SK-N-SH (cell line): ENCODE results near the gene DOK4. TPM values are rescaled to one million over a fixed set of nuclear protein-coding genes. Genes with fewer than 3 reads are reported as not detected.
A peak's percentile ranks its signal among the peaks of the same experiment; 100 is the strongest.

Experiments used
- CTCF ChIA-PET: fragments of 300-600, 350-600 bp; formaldehyde crosslinking; extraction: SDS; loops from one replicate; lab custom pipeline; 2021; lab: Yijun Ruan, JAX
- POLR2A ChIA-PET: fragments of 350-600 bp; sonication (Branson Sonifier 250); formaldehyde crosslinking; extraction: SDS; loops from one replicate; lab custom pipeline; 2020; ENCODE audit warnings: antibody characterized with exemption, inconsistent platforms; lab: Yijun Ruan, JAX
- DNase-seq: peaks from one replicate; pipeline ENCODE4 v3.0.0; 2012
- H2AFZ ChIP-seq: fragments of 200-600 bp; sonication (generic); 2 replicates; pipeline ENCODE4 v1.8.1; 2016; ENCODE audit warnings: antibody characterized with exemption, mild to moderate bottlenecking, low read depth
- H3F3A ChIP-seq: fragments of 200-600 bp; sonication (generic); replicated peaks from 2 replicates; pipeline ENCODE3; 2016; ENCODE audit warnings: antibody characterized with exemption, mild to moderate bottlenecking; ENCODE audit not compliant: insufficient read depth
- H3K27ac ChIP-seq, 2 experiments: fragments of 200-500 bp in 1 of 2; fragments of 200-600 bp in 1 of 2; sonication (Bioruptor generic) in 1 of 2; sonication (generic), shearing (Covaris generic) in 1 of 2; 2 replicates each; pipeline versions ENCODE4 v1.5.1 to v1.6.1; 2014 to 2016; ENCODE audit warnings: low read depth in 2 of 2, inconsistent platforms in 1 of 2, low read length in 1 of 2, mild to moderate bottlenecking in 1 of 2, mixed read lengths in 1 of 2
- H3K27me3 ChIP-seq: fragments of 200-600 bp; sonication (generic), shearing (Covaris generic); 2 replicates; pipeline ENCODE4 v1.6.1; 2016; ENCODE audit warnings: mixed run types; ENCODE audit not compliant: insufficient read depth
- H3K36me3 ChIP-seq, 2 experiments: fragments of 200-500 bp in 1 of 2; fragments of 200-600 bp in 1 of 2; sonication (Bioruptor generic) in 1 of 2; sonication (generic) in 1 of 2; replicated peaks in 1 of 2; 2 replicates each; pipeline versions ENCODE3 to v1.5.1; 2014 to 2016; ENCODE audit warnings: low read length in 1 of 2, mild to moderate bottlenecking in 1 of 2; ENCODE audit not compliant: insufficient read depth in 2 of 2, control insufficient read depth in 1 of 2
- H3K4me1 ChIP-seq, 2 experiments: fragments of 200-500 bp in 1 of 2; fragments of 200-600 bp in 1 of 2; sonication (Bioruptor generic) in 1 of 2; sonication (generic), shearing (Covaris generic) in 1 of 2; 2 replicates each; pipeline versions ENCODE4 v1.5.1 to v1.6.1; 2014 to 2016; ENCODE audit warnings: low read depth in 1 of 2, low read length in 1 of 2, mixed run types in 1 of 2; ENCODE audit not compliant: insufficient read depth in 2 of 2, control insufficient read depth in 1 of 2
- H3K4me2 ChIP-seq: fragments of 200-600 bp; sonication (generic), shearing (Covaris generic); 2 replicates; pipeline ENCODE4 v1.6.1; 2017; ENCODE audit warnings: mixed run types
- H3K4me3 ChIP-seq, 2 experiments: fragments of 200-500 bp in 1 of 2; fragments of 200-600 bp in 1 of 2; sonication (Bioruptor generic) in 1 of 2; sonication (generic), shearing (Covaris generic) in 1 of 2; 2 replicates each; pipeline versions ENCODE4 v1.5.1 to v1.8.1; 2014 to 2016; ENCODE audit warnings: low read depth in 2 of 2, inconsistent platforms in 1 of 2, low read length in 1 of 2, mild to moderate bottlenecking in 1 of 2, mixed read lengths in 1 of 2, moderate library complexity in 1 of 2
- H3K79me2 ChIP-seq: fragments of 200-600 bp; sonication (generic); 2 replicates; pipeline ENCODE4 v1.8.1; 2017; ENCODE audit warnings: mild to moderate bottlenecking; ENCODE audit not compliant: insufficient read depth
- H3K9ac ChIP-seq: fragments of 200-600 bp; sonication (generic); 2 replicates; pipeline ENCODE4 v1.6.1; 2017; ENCODE audit warnings: mixed run types
- H3K9me2 ChIP-seq: fragments of 200-600 bp; sonication (generic); 2 replicates; pipeline ENCODE4 v1.6.1; 2017; ENCODE audit warnings: mixed run types
- H3K9me3 ChIP-seq: fragments of 200-600 bp; sonication (generic); 2 replicates; pipeline ENCODE4 v1.6.1; 2017; ENCODE audit warnings: mixed run types, mild to moderate bottlenecking, moderate library complexity
- H4K20me1 ChIP-seq: fragments of 200-600 bp; sonication (generic); 2 replicates; pipeline ENCODE4 v1.6.1; 2017; ENCODE audit warnings: mild to moderate bottlenecking, mixed run types; ENCODE audit not compliant: insufficient read depth
- CHD2 ChIP-seq: fragments of 150-350 bp; IDR thresholded peaks from 2 replicates; pipeline ENCODE4 v1.6.1; 2018; ENCODE audit warnings: low read length; ENCODE audit not compliant: partially characterized antibody
- EP300 ChIP-seq, 2 experiments: IDR thresholded peaks; 2 replicates each; pipeline versions ENCODE4 v1.4.0 to v1.6.1; 2012; ENCODE audit warnings: borderline replicate concordance in 1 of 2, low read depth in 1 of 2, low read length in 1 of 2
- EZH2phosphoT487 ChIP-seq: fragments of 200-600 bp; sonication (generic); IDR thresholded peaks from 2 replicates; pipeline ENCODE4 v1.6.1; 2017; ENCODE audit warnings: low read depth, mixed run types, mild to moderate bottlenecking, antibody characterized with exemption, moderate library complexity, borderline replicate concordance
- GATA2 ChIP-seq: sonication (generic); formaldehyde crosslinking; IDR thresholded peaks from 2 replicates; pipeline ENCODE4 v1.5.0; 2020; ENCODE audit warnings: mild to moderate bottlenecking, missing genetic modification reagents
- JUND ChIP-seq: IDR thresholded peaks from 2 replicates; pipeline ENCODE4 v1.4.0; 2012
- MEF2A ChIP-seq: IDR thresholded peaks from 2 replicates; pipeline ENCODE4 v1.4.0; 2012; ENCODE audit warnings: low read depth, borderline replicate concordance
- MXI1 ChIP-seq: IDR thresholded peaks from 2 replicates; pipeline ENCODE4 v1.6.1; 2012; ENCODE audit warnings: mild to moderate bottlenecking, low read depth, low read length, improper control_type of control experiment
- NFIC ChIP-seq: IDR thresholded peaks from 2 replicates; pipeline ENCODE4 v1.4.0; 2012; ENCODE audit warnings: borderline replicate concordance
- NRF1 ChIP-seq: IDR thresholded peaks from 2 replicates; pipeline ENCODE4 v1.6.1; 2012; ENCODE audit warnings: low read depth, mild to moderate bottlenecking, low read length
- POLR2AphosphoS5 ChIP-seq: IDR thresholded peaks from 2 replicates; pipeline ENCODE4 v1.6.1; 2012; ENCODE audit warnings: low read depth, low read length
- RAD21 ChIP-seq: IDR thresholded peaks from 2 replicates; pipeline ENCODE4 v1.6.1; 2012; ENCODE audit warnings: mild to moderate bottlenecking, low read length
- RXRA ChIP-seq: IDR thresholded peaks from 2 replicates; pipeline ENCODE4 v1.4.0; 2012; ENCODE audit warnings: low read depth, mild to moderate bottlenecking, borderline replicate concordance
- SIN3A ChIP-seq: IDR thresholded peaks from 2 replicates; pipeline ENCODE4 v1.6.1; 2012; ENCODE audit warnings: low read depth, mild to moderate bottlenecking, low read length, moderate library complexity, borderline replicate concordance
- SMC3 ChIP-seq: IDR thresholded peaks from 2 replicates; pipeline ENCODE4 v1.6.1; 2012; ENCODE audit warnings: low read depth, low read length, improper control_type of control experiment
- TEAD4 ChIP-seq: IDR thresholded peaks from 2 replicates; pipeline ENCODE4 v1.4.0; 2012; ENCODE audit warnings: mild to moderate bottlenecking, borderline replicate concordance; ENCODE audit not compliant: insufficient read depth
- USF1 ChIP-seq: IDR thresholded peaks from 2 replicates; pipeline ENCODE4 v1.4.0; 2012; ENCODE audit warnings: low read depth, borderline replicate concordance
- YY1 ChIP-seq: IDR thresholded peaks from 2 replicates; pipeline ENCODE4 v1.4.0; 2012; ENCODE audit warnings: low read depth, mild to moderate bottlenecking
- WGBS: methylation state at CpG from one replicate; pipeline ENCODE4 v1.1.6; 2017; ENCODE audit warnings: low lambda C conversion rate; 5-methylcytosine and 5-hydroxymethylcytosine counted together
- polyA plus RNA-seq, 3 experiments: library from polyadenylated mRNA; depleted of rRNA; stranded (reverse); fragments of >200 nt; gene quantifications; 2 replicates each; pipeline ENCODE4 v1.2.3, GENCODE V29; 2012
- TF ChIP-seq, protein P1 (sequence below): fragments of 200-600 bp; sonication (generic); IDR thresholded peaks from 2 replicates; pipeline ENCODE4 v1.6.1; 2017; ENCODE audit warnings: antibody characterized with exemption, mild to moderate bottlenecking, moderate library complexity
- TF ChIP-seq, protein P2 (sequence below): IDR thresholded peaks from 2 replicates; pipeline ENCODE4 v1.4.0; 2012; ENCODE audit warnings: low read depth

The DOK4 gene
- polyA plus RNA-seq, 1 of the 3 experiments (the other 2 are of a cell fraction): 28.4 TPM

- Histone ChIP-seq H2AFZ (no peak overlapping the region), H3F3A (no peaks in the 10 kb centered on the region), H3K79me2 (no peaks in the 10 kb centered on the region), H3K36me3 (peaks cover 5 to 7% of the 10 kb centered on the region in 2 experiments), H3K27me3 (no peaks in the 10 kb centered on the region), H3K9me3 (no peaks in the 10 kb centered on the region), H4K20me1 (no peaks in the 10 kb centered on the region), H3K9ac (no peak overlapping the region), H3K4me1 (peaks cover 19 to 24% of the 10 kb centered on the region in 2 experiments; a peak in 3 of 4 replicates), H3K27ac (no peak overlapping the region), H3K4me2 (no peak overlapping the region), H3K4me3 (no peak overlapping the region), H3K9me2 (no peaks in the 10 kb centered on the region)
- TF ChIP-seq, protein P1, sequence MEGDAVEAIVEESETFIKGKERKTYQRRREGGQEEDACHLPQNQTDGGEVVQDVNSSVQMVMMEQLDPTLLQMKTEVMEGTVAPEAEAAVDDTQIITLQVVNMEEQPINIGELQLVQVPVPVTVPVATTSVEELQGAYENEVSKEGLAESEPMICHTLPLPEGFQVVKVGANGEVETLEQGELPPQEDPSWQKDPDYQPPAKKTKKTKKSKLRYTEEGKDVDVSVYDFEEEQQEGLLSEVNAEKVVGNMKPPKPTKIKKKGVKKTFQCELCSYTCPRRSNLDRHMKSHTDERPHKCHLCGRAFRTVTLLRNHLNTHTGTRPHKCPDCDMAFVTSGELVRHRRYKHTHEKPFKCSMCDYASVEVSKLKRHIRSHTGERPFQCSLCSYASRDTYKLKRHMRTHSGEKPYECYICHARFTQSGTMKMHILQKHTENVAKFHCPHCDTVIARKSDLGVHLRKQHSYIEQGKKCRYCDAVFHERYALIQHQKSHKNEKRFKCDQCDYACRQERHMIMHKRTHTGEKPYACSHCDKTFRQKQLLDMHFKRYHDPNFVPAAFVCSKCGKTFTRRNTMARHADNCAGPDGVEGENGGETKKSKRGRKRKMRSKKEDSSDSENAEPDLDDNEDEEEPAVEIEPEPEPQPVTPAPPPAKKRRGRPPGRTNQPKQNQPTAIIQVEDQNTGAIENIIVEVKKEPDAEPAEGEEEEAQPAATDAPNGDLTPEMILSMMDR: no peak
- TF ChIP-seq EP300 (IDR thresholded peaks at IDR 0.05; ENCODE audit: borderline replicate concordance in 1 of 2, low read depth in 1 of 2, low read length in 1 of 2) (no peak), GATA2 (CRISPR knock-in tag) (no peak), POLR2AphosphoS5 (no peak), YY1 (no peak), SMC3 (no peak), CHD2 (no peak), EZH2phosphoT487 (no peak), JUND (no peak)
- TF ChIP-seq, protein P2, sequence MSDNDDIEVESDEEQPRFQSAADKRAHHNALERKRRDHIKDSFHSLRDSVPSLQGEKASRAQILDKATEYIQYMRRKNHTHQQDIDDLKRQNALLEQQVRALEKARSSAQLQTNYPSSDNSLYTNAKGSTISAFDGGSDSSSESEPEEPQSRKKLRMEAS: no peak
- CTCF ChIA-PET: interaction anchor here (0.6 to 23.0 kb wide), 7 partner anchors 9 to 196 kb away, joined by 3 to 426 read pairs (median 3); no protein-coding TSS in a partner anchor
- POLR2A ChIA-PET: no interaction called here
- 93% methylated on average over 110 of the region's 126 CpGs for WGBS
- peak; percentile 29 for DNase-seq
These were observed 42.5 kb upstream of the DOK4 start for GRCh38 chr16:57528499-57529390.

- Histone ChIP-seq H3K9me2 (no peaks in the 10 kb centered on the region), H3K36me3 (peaks cover 5 to 7% of the 10 kb centered on the region in 2 experiments), H3K4me1 (peaks cover 10 to 18% of the 10 kb centered on the region in 2 experiments; a peak in 3 of 4 replicates), H3K4me3 (no peak overlapping the region), H3F3A (no peaks in the 10 kb centered on the region), H4K20me1 (no peaks in the 10 kb centered on the region), H3K27ac (no peak overlapping the region), H3K9ac (no peak overlapping the region), H3K4me2 (no peak overlapping the region), H2AFZ (no peak overlapping the region), H3K27me3 (no peaks in the 10 kb centered on the region), H3K9me3 (no peaks in the 10 kb centered on the region), H3K79me2 (no peaks in the 10 kb centered on the region)
- DNase-seq: peak; percentile 14
- POLR2A ChIA-PET: interaction anchor here (0.6 kb wide), 1 partner anchor 55 kb away, joined by 3 read pairs; no protein-coding TSS in a partner anchor
- 95% methylated on average over 17 of the region's 19 CpGs for WGBS
- CTCF ChIA-PET: interaction anchor here (0.7 to 23.0 kb wide), 7 partner anchors 8 to 106 kb away, joined by 3 to 426 read pairs (median 3); no protein-coding TSS in a partner anchor
- TF ChIP-seq TEAD4 (no peak), SIN3A (no peak), MEF2A (no peak), NRF1 (no peak), MXI1 (no peak), YY1 (no peak), GATA2 (CRISPR knock-in tag) (no peak), USF1 (no peak), RAD21 (no peak), NFIC (no peak), CHD2 (no peak), RXRA (no peak)
- TF ChIP-seq, protein P1: no peak
These were observed 41.5 kb upstream of the DOK4 start for GRCh38 chr16:57527610-57528360.
